Activated CD4-positive, alpha-beta T cell treated with anti-CD3 and anti-CD28 coated beads for 36 hours (primary cell): ENCODE measurements around the gene ARHGAP15. TPM values are rescaled to one million over a fixed set of nuclear protein-coding genes. Genes with fewer than 3 reads are reported as not detected.

ENCODE experiments used
- ATAC-seq: fragments of 200-7000 bp; cut with Tn5 transposase; one replicate; pipeline ENCODE4 v1.10.0; 2021; ENCODE audit warnings: mild to moderate bottlenecking, moderate library complexity
- CTCF ChIA-PET: fragments of 350-600 bp; sonication (Branson Sonifier 250); formaldehyde crosslinking; loops from one replicate; lab custom pipeline; 2021; ENCODE audit warnings: antibody characterized with exemption; lab: Charles Lee
- POLR2A ChIA-PET: fragments of 350-600 bp; sonication (Branson Sonifier 250); formaldehyde crosslinking; loops from one replicate; lab custom pipeline; 2021; ENCODE audit warnings: antibody characterized with exemption, inconsistent platforms; lab: Charles Lee
- DNase-seq: peaks from one replicate; pipeline ENCODE4 v3.0.0-alpha.2; 2020
- H3K27ac Mint-ChIP-seq: one replicate; pipeline ENCODE4 v1.8.0; 2021; ENCODE audit warnings: mixed read lengths
- H3K27me3 Mint-ChIP-seq: one replicate; pipeline ENCODE4 v1.8.0; 2021; ENCODE audit warnings: mixed read lengths
- H3K36me3 Mint-ChIP-seq: one replicate; pipeline ENCODE4 v1.8.0; 2021; ENCODE audit warnings: low read depth, mixed read lengths
- H3K4me1 Mint-ChIP-seq: one replicate; pipeline ENCODE4 v1.8.0; 2021; ENCODE audit warnings: mixed read lengths
- H3K4me3 Mint-ChIP-seq: one replicate; pipeline ENCODE4 v1.8.0; 2021; ENCODE audit warnings: mild to moderate bottlenecking, moderate library complexity, mixed read lengths
- H3K9me3 Mint-ChIP-seq: one replicate; pipeline ENCODE4 v1.8.0; 2021; ENCODE audit warnings: low read depth, mixed read lengths
- intact Hi-C, 2 experiments: fragments of 100-400 bp; cut with DNase I in 1 of 2; cut with micrococcal nuclease in 1 of 2; formaldehyde crosslinking; loops; one replicate each; pipeline versions ENCODE4 v1.14.2 to v1.15.1; 2022 to 2024; cut with DNase I, micrococcal nuclease
- total RNA-seq, 2 experiments: library from RNA; stranded (reverse); gene quantifications; one replicate each; pipeline ENCODE4 v1.2.3, GENCODE V29; 2021

ARHGAP15 gene
- total RNA-seq, 2 experiments from 2014 or later: 62.6 to 64.3 TPM

- ATAC-seq (peak; percentile 73), DNase-seq (peak; percentile 72)
- Mint-ChIP-seq H3K4me1 (peaks cover 61% of the 10 kb centered on the region), H3K27ac (peak overlapping the region; percentile 99), H3K36me3 (peaks cover 19% of the 10 kb centered on the region), H3K9me3 (peaks cover 6% of the 10 kb centered on the region), H3K4me3 (peak overlapping the region; percentile 64), H3K27me3 (no peaks in the 10 kb centered on the region)
- ChIA-PET CTCF (interaction anchor here (0.7 to 8.6 kb wide), 23 partner anchors 14 to 319 kb away, joined by 3 to 125 read pairs (median 5); no protein-coding TSS in a partner anchor), POLR2A (interaction anchor here (1.1 kb wide), 1 partner anchor 113 kb away, joined by 3 read pairs; no protein-coding TSS in a partner anchor)
- intact Hi-C loops: loop anchor here (1.0 to 10.0 kb wide), 6 partner anchors 134 to 1063 kb away; no protein-coding TSS in a partner anchor
Observed at GRCh38 chr2:143261986-143262385, 132.8 kb downstream of the ARHGAP15 start.

DNA sequence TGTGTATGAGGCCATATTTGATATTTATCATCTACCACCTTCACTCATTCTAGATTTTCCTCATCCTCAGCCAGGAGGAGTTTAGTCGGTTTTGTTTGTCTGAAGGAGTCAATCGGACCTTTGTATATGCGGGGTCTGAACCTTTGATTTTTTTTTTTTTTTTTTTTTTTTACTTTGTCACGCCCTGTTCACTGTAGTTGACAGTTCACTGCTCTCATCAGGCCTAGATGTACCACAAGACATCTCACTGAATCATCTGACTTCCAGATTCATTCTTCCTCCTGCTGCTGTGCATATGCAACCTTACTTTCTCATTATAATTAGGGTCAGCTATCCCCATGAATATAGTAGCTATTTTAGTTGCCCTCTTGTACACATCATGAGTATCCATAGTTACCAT is 133.2 kb downstream of the ARHGAP15 start:
- POLR2A ChIA-PET: interaction anchor here (0.7 to 1.1 kb wide), 2 partner anchors 114 to 1248 kb away, joined by 3 to 4 read pairs; no protein-coding TSS in a partner anchor
- H3K9me3 Mint-ChIP-seq: peaks cover 10% of the 10 kb centered on the region
- DNase-seq: no peak
- peaks cover 23% of the 10 kb centered on the region for H3K36me3 Mint-ChIP-seq
- peak overlapping the region; percentile 31 for H3K4me3 Mint-ChIP-seq
- peak overlapping the region; percentile 99 for H3K27ac Mint-ChIP-seq
- intact Hi-C loops: loop anchor here (1.0 to 10.0 kb wide), 6 partner anchors 134 to 1062 kb away; no protein-coding TSS in a partner anchor
- peak; percentile 61 for ATAC-seq
- H3K27me3 Mint-ChIP-seq: no peaks in the 10 kb centered on the region
- CTCF ChIA-PET: interaction anchor here (0.7 to 8.6 kb wide), 17 partner anchors 14 to 318 kb away, joined by 3 to 125 read pairs (median 4); no protein-coding TSS in a partner anchor
- H3K4me1 Mint-ChIP-seq: peaks cover 61% of the 10 kb centered on the region

DNA sequence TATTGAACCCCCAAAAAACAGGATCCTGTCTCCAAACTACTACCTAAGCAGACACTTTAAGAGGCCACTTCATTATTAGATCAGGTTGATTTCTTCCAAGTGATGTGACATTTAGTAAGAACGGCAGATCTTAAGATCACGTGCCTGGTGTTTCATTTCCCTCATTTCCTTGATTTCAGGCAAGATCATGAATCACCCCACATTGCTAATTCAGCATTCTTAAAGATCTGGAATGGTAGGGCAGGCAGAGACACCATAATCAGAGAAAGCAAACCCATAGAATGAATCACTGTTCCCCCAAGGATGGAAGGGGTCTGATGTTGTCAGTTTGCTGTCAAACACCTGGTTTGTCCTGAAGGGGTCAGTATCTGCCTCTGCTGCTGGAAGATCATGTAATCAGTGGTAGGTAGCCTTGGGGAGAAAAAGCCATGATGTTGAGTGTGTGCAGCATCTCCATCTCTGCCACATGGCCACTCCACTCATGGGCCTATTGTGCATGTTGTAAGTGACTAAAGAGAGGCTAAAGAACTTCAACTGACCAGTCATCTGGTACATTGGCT is 133.9 kb downstream of the ARHGAP15 start:
- H3K36me3 Mint-ChIP-seq: peaks cover 23% of the 10 kb centered on the region
- peak; percentile 12 for ATAC-seq
- H3K27me3 Mint-ChIP-seq: no peaks in the 10 kb centered on the region
- peaks cover 56% of the 10 kb centered on the region for H3K4me1 Mint-ChIP-seq
- peak overlapping the region; percentile 99 for H3K27ac Mint-ChIP-seq
- ChIA-PET CTCF (interaction anchor here (0.7 to 8.6 kb wide), 7 partner anchors 13 to 317 kb away, joined by 3 to 125 read pairs (median 5); no protein-coding TSS in a partner anchor), POLR2A (interaction anchor here (0.7 to 1.1 kb wide), 2 partner anchors 114 to 1248 kb away, joined by 3 to 4 read pairs; no protein-coding TSS in a partner anchor)
- intact Hi-C loops: loop anchor here (5.0 to 10.0 kb wide), 5 partner anchors 204 to 1062 kb away; no protein-coding TSS in a partner anchor
- DNase-seq: peak; percentile 36
- H3K9me3 Mint-ChIP-seq: peaks cover 10% of the 10 kb centered on the region
- H3K4me3 Mint-ChIP-seq: peak overlapping the region; percentile 8

DNA sequence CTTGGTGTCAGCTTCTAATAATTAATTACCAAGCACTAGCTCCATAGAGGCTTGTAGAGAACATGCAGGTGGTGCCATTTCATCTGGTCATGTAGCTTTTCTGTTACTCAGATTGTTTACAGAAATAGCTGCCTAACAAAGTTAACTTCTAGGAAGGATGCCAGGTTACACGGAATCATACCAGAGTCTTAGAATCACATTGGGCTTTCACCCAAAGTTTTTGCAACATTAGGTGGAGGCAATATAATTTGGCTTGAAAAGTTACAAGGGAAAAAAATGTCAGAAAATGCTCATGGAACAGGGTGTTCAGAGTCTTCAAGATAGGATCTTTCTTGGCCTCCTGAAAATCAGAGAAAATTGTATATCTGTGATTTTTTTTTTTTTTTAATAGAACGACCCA is 135.6 kb downstream of the ARHGAP15 start:
- peaks cover 23% of the 10 kb centered on the region for H3K36me3 Mint-ChIP-seq
- peaks cover 10% of the 10 kb centered on the region for H3K9me3 Mint-ChIP-seq
- no peak overlapping the region for H3K4me3 Mint-ChIP-seq
- intact Hi-C loops: loop anchor here (1.0 to 10.0 kb wide), 6 partner anchors 9 to 1060 kb away; no protein-coding TSS in a partner anchor
- no peak overlapping the region for H3K27ac Mint-ChIP-seq
- H3K27me3 Mint-ChIP-seq: no peaks in the 10 kb centered on the region
- peaks cover 47% of the 10 kb centered on the region for H3K4me1 Mint-ChIP-seq
- ChIA-PET POLR2A (no interaction called here), CTCF (interaction anchor here (0.6 to 3.0 kb wide), 9 partner anchors 10 to 104 kb away, joined by 3 to 22 read pairs (median 4); no protein-coding TSS in a partner anchor)
- no peak for DNase-seq
- no peak for ATAC-seq

DNA sequence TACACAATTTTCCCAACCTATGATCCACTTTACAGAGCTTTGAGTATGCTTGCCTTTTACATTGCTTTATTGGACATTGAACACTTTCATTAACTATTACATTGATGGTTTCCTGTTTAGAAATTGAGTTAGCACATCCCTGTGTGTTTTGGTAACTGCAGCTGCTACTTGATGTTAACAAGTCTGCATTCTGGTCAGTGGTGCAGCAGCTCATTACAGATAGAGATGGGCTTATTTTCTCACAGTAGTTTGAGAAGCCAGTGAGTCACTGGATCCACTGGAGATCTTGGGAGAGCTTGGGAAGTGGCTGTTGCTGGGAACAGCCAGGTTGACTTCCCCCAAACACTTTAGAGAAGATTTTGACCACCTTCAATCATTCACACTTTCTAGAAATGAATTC is 150.5 kb downstream of the ARHGAP15 start:
- ChIA-PET CTCF (interaction anchor here (0.8 to 3.4 kb wide), 12 partner anchors 10 to 337 kb away, joined by 3 to 27 read pairs (median 4); no protein-coding TSS in a partner anchor), POLR2A (interaction anchor here (0.6 kb wide), 1 partner anchor 16 kb away, joined by 3 read pairs; no protein-coding TSS in a partner anchor)
- H3K27me3 Mint-ChIP-seq: no peaks in the 10 kb centered on the region
- no peaks in the 10 kb centered on the region for H3K9me3 Mint-ChIP-seq
- peak overlapping the region; percentile 63 for H3K27ac Mint-ChIP-seq
- H3K4me1 Mint-ChIP-seq: peaks cover 51% of the 10 kb centered on the region
- ATAC-seq: no peak
- H3K36me3 Mint-ChIP-seq: peaks cover 14% of the 10 kb centered on the region
- no peak for DNase-seq
- intact Hi-C loops: no loop called here
- no peak overlapping the region for H3K4me3 Mint-ChIP-seq

DNA sequence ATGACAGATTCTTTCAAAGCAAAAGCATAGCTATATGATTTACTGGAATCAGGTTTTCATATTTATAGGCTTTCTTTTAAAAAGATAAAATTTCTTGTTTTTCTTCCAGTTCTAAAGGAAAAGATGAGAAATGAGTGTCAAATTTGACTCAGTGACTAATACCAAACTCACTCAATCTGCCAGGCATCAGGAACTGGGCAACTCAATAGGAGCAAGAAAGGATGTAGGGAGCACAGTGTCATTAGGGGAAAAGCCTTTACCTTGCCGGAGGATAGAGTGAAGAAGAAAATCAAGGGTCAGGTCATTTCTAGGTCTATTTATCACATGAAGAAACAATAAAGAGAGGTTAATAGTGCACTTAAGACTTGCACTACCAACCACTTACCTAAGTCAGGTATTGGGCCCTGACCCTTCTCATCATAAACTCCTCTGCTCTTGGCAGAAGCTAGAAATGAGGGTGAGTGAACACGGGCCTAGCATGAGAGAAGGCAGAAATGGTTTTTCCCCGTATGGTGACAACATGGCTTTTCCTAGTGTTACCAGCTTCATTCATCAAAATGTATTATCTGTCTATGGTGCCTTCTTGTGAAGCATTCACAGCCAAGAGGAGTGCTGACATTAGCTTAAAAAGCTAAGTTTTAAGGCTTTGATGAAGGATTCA is 151.0 kb downstream of the ARHGAP15 start:
- no peak for DNase-seq
- Mint-ChIP-seq H3K36me3 (peaks cover 14% of the 10 kb centered on the region), H3K27ac (peak overlapping the region; percentile 63), H3K4me3 (no peak overlapping the region), H3K9me3 (no peaks in the 10 kb centered on the region), H3K27me3 (no peaks in the 10 kb centered on the region), H3K4me1 (peaks cover 51% of the 10 kb centered on the region)
- ChIA-PET POLR2A (no interaction called here), CTCF (interaction anchor here (0.8 to 3.4 kb wide), 15 partner anchors 9 to 336 kb away, joined by 3 to 27 read pairs (median 4); no protein-coding TSS in a partner anchor)
- ATAC-seq: peak; percentile 31
- intact Hi-C loops: no loop called here

- peak; percentile 53 for DNase-seq
- peak overlapping the region; percentile 22 for H3K27ac Mint-ChIP-seq
- no peak for ATAC-seq
- H3K27me3 Mint-ChIP-seq: no peaks in the 10 kb centered on the region
- ChIA-PET POLR2A (no interaction called here), CTCF (interaction anchor here (0.7 to 3.1 kb wide), 7 partner anchors 11 to 523 kb away, joined by 3 to 23 read pairs (median 4); no protein-coding TSS in a partner anchor)
- no peaks in the 10 kb centered on the region for H3K9me3 Mint-ChIP-seq
- no peak overlapping the region for H3K4me3 Mint-ChIP-seq
- peaks cover 13% of the 10 kb centered on the region for H3K36me3 Mint-ChIP-seq
- intact Hi-C loops: no loop called here
- H3K4me1 Mint-ChIP-seq: peaks cover 31% of the 10 kb centered on the region
Observed at GRCh38 chr2:143282684-143283083, 153.5 kb downstream of the ARHGAP15 start.

GRCh38 chr2:143284087-143284675 is 155.0 kb downstream of the ARHGAP15 start:
- Mint-ChIP-seq H3K4me3 (no peak overlapping the region), H3K27me3 (no peaks in the 10 kb centered on the region), H3K4me1 (peaks cover 27% of the 10 kb centered on the region), H3K27ac (peak overlapping the region; percentile 3), H3K36me3 (peaks cover 12% of the 10 kb centered on the region), H3K9me3 (no peaks in the 10 kb centered on the region)
- POLR2A ChIA-PET: interaction anchor here (0.7 kb wide), 1 partner anchor 92 kb away, joined by 3 read pairs; no protein-coding TSS in a partner anchor
- peak; percentile 42 for DNase-seq
- CTCF ChIA-PET: interaction anchor here (0.6 to 3.1 kb wide), 33 partner anchors 8 to 249 kb away, joined by 3 to 23 read pairs (median 5); no protein-coding TSS in a partner anchor
- ATAC-seq: peak; percentile 67
- intact Hi-C loops: no loop called here

GRCh38 chr2:143289025-143289424 is 159.8 kb downstream of the ARHGAP15 start:
- H3K27ac Mint-ChIP-seq: no peak overlapping the region
- no peak overlapping the region for H3K4me3 Mint-ChIP-seq
- CTCF ChIA-PET: interaction anchor here (0.7 to 3.7 kb wide), 6 partner anchors 9 to 179 kb away, joined by 3 to 27 read pairs (median 4); no protein-coding TSS in a partner anchor
- no peak for DNase-seq
- H3K9me3 Mint-ChIP-seq: no peaks in the 10 kb centered on the region
- peaks cover 19% of the 10 kb centered on the region for H3K4me1 Mint-ChIP-seq
- POLR2A ChIA-PET: no interaction called here
- peaks cover 9% of the 10 kb centered on the region for H3K36me3 Mint-ChIP-seq
- intact Hi-C loops: no loop called here
- ATAC-seq: no peak
- H3K27me3 Mint-ChIP-seq: no peaks in the 10 kb centered on the region

GRCh38 chr2:143290221-143290620 is 161.0 kb downstream of the ARHGAP15 start:
- H3K27ac Mint-ChIP-seq: no peak overlapping the region
- ChIA-PET CTCF (interaction anchor here (0.7 to 3.7 kb wide), 3 partner anchors 10 to 237 kb away, joined by 3 to 27 read pairs (median 3); no protein-coding TSS in a partner anchor), POLR2A (no interaction called here)
- intact Hi-C loops: no loop called here
- H3K4me3 Mint-ChIP-seq: no peak overlapping the region
- peaks cover 9% of the 10 kb centered on the region for H3K36me3 Mint-ChIP-seq
- no peak for ATAC-seq
- DNase-seq: no peak
- no peaks in the 10 kb centered on the region for H3K9me3 Mint-ChIP-seq
- H3K4me1 Mint-ChIP-seq: peaks cover 20% of the 10 kb centered on the region
- H3K27me3 Mint-ChIP-seq: no peaks in the 10 kb centered on the region
